SU-DHL-6 (cell line): ENCODE results near the gene PDE9A.

Experiments used
- H2AFZ ChIP-seq: fragments of 200-600 bp; sonication (generic); 2 replicates; pipeline ENCODE4 v1.6.1; 2014; ENCODE audit warnings: low read depth, mild to moderate bottlenecking, moderate library complexity, mixed read lengths, antibody characterized with exemption, low read length; ENCODE audit not compliant: severe bottlenecking
- H3F3A ChIP-seq: fragments of 200-600 bp; shearing (Covaris generic); 2 replicates; pipeline ENCODE4 v1.6.0; 2016; ENCODE audit warnings: antibody characterized with exemption, mild to moderate bottlenecking; ENCODE audit not compliant: insufficient read depth
- H3K27ac ChIP-seq: fragments of 200-600 bp; sonication (generic); 2 replicates; pipeline ENCODE4 v1.5.1; 2016; ENCODE audit warnings: low read depth, mild to moderate bottlenecking, low read length, moderate library complexity, mixed read lengths
- H3K27me3 ChIP-seq: fragments of 200-600 bp; sonication (generic), shearing (Covaris generic); 2 replicates; pipeline ENCODE4 v1.6.0; 2014; ENCODE audit warnings: mild to moderate bottlenecking, low read length
- H3K36me3 ChIP-seq: fragments of 200-600 bp; sonication (generic); 2 replicates; pipeline ENCODE4 v1.6.1; 2014; ENCODE audit warnings: mild to moderate bottlenecking, low read length, mixed read lengths
- H3K4me2 ChIP-seq: fragments of 300-600, 200-600 bp; shearing (Covaris generic), sonication (generic); 2 replicates; pipeline ENCODE4 v1.6.0; 2014; ENCODE audit warnings: low read length, low read depth, mild to moderate bottlenecking; ENCODE audit not compliant: poor library complexity, severe bottlenecking
- H3K4me3 ChIP-seq: fragments of 200-600 bp; sonication (generic); 2 replicates; pipeline ENCODE4 v1.5.1; 2014; ENCODE audit warnings: antibody characterized with exemption, low read length, mild to moderate bottlenecking, mixed read lengths; ENCODE audit not compliant: insufficient read depth, poor library complexity, severe bottlenecking
- H3K79me2 ChIP-seq: fragments of 200-600 bp; sonication (generic); 2 replicates; pipeline ENCODE4 v1.6.1; 2014; ENCODE audit warnings: mild to moderate bottlenecking, low read length, moderate library complexity; ENCODE audit not compliant: insufficient read depth
- H3K9ac ChIP-seq: fragments of 200-600 bp; sonication (generic); 2 replicates; pipeline ENCODE4 v1.7.0; 2014; ENCODE audit warnings: mild to moderate bottlenecking, low read length
- H3K9me2 ChIP-seq: fragments of 200-600 bp; sonication (generic); replicated peaks from 2 replicates; pipeline ENCODE4 v1.6.1; 2014; ENCODE audit warnings: low read length; ENCODE audit not compliant: insufficient read depth
- H3K9me3 ChIP-seq: fragments of 200-600 bp; sonication (generic); 2 replicates; pipeline ENCODE4 v1.6.1; 2014; ENCODE audit warnings: low read length, mixed read lengths; ENCODE audit not compliant: insufficient read depth
- H4K20me1 ChIP-seq: fragments of 200-600 bp; sonication (generic); 2 replicates; pipeline ENCODE4 v1.6.1; 2014; ENCODE audit warnings: low read depth, mild to moderate bottlenecking, antibody characterized with exemption, low read length, moderate library complexity, mixed read lengths
- EZH2phosphoT487 ChIP-seq: fragments of 200-600 bp; sonication (generic), shearing (Covaris generic); conservative IDR thresholded peaks from 2 replicates; pipeline ENCODE4 v1.6.1; 2018; ENCODE audit warnings: mild to moderate bottlenecking, antibody characterized with exemption, low read length, moderate library complexity, mixed read lengths
- TF ChIP-seq, protein P1 (sequence below): fragments of 200-600 bp; sonication (generic); IDR thresholded peaks from one replicate; pipeline ENCODE4 v1.5.1; 2017; ENCODE audit warnings: antibody characterized with exemption, mild to moderate bottlenecking, low read length, moderate library complexity; ENCODE audit not compliant: insufficient read depth, poor library complexity, severe bottlenecking

PDE9A gene

DNA sequence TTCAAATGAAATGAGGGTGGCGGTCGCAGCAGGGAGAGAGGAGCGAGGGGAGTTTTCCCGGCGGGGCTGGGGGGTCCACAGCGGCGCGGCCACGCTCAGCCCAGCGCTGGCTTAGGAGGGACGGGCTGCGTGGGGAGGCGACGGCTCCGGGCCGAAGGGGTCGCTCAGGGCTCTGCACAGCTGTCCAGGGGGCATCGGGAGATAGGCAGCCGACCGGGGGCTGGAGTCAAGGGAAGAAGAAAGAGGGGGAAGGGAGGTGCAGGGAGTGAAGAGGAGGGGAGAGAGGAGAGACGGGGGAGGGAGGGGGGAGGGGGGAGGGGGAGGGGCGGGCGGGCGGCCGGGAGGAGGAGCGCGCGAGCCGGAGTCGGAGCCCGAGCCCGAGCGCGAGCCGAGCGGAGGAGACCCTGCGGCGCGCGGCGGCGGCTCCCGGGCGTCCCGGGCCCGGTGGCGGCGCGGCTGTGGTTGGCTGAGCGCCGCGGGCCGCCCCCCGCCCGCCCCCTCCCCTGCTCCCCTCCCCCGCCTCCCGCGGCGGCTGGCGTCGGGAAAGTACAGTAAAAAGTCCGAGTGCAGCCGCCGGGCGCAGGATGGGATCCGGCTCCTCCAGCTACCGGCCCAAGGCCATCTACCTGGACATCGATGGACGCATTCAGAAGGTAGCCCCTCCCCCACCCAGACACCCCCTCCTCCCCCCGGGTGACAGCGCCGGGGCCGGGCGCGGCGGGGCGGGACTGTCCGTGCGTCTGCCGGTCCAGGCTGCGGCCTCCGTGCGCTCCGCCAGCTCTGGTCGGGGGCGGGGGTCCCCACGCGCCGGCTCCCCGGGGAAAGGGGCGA lies at the start of gene PDE9A:
Gene PDE9A, plus strand, starts transcription at position 391 of the 831 bp plus-strand sequence. Its CDS starts 194 bp downstream, at position 585.
- no peaks in the 10 kb centered on the region for H3K36me3 ChIP-seq
- H3K27ac ChIP-seq, result peak within 1 kb of the TSS; percentile 95
- TF ChIP-seq EZH2phosphoT487, result no peak
- TF ChIP-seq, protein P1, sequence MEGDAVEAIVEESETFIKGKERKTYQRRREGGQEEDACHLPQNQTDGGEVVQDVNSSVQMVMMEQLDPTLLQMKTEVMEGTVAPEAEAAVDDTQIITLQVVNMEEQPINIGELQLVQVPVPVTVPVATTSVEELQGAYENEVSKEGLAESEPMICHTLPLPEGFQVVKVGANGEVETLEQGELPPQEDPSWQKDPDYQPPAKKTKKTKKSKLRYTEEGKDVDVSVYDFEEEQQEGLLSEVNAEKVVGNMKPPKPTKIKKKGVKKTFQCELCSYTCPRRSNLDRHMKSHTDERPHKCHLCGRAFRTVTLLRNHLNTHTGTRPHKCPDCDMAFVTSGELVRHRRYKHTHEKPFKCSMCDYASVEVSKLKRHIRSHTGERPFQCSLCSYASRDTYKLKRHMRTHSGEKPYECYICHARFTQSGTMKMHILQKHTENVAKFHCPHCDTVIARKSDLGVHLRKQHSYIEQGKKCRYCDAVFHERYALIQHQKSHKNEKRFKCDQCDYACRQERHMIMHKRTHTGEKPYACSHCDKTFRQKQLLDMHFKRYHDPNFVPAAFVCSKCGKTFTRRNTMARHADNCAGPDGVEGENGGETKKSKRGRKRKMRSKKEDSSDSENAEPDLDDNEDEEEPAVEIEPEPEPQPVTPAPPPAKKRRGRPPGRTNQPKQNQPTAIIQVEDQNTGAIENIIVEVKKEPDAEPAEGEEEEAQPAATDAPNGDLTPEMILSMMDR, result no peak
- peak within 1 kb of the TSS; percentile 55 for H3K4me3 ChIP-seq
- H3K9me2 ChIP-seq, result no peaks in the 10 kb centered on the region
- H2AFZ ChIP-seq, result no peak within 1 kb of the TSS
- H3K4me2 ChIP-seq, result peak within 1 kb of the TSS; percentile 54
- peaks cover 6% of the 10 kb centered on the region; the same call in 1 of the 2 replicates for H3F3A ChIP-seq
- H3K27me3 ChIP-seq, result no peaks in the 10 kb centered on the region
- no peaks in the 10 kb centered on the region for H4K20me1 ChIP-seq
- no peaks in the 10 kb centered on the region for H3K9me3 ChIP-seq
- peaks cover 10% of the 10 kb centered on the region for H3K79me2 ChIP-seq
- H3K9ac ChIP-seq, result peak within 1 kb of the TSS; percentile 61

DNA sequence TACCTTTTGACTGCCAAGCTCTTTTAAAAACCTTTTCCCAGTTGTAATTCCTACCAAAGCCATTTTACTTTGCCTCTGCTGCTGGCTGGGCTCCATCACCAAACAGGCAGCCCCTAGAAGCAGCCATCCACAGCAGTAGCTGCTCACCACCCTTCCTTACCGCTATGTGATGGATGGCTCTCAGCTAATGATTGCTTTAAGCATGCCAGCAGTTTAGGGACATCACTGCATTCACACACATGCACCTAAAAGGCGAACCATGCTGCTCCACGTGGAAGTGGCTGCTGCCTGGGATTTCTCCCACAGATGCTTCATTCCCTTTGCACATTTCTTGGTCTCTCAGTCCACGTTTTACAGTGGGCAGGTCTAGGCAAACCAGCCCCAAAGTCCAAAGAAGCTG lies 46.3 kb upstream of the PDE9A start:
- H3K9me2 ChIP-seq, result no peaks in the 10 kb centered on the region
- H2AFZ ChIP-seq, result no peak overlapping the region
- no peak overlapping the region for H3K9ac ChIP-seq
- no peaks in the 10 kb centered on the region for H3K36me3 ChIP-seq
- H3F3A ChIP-seq, result no peaks in the 10 kb centered on the region
- H3K27me3 ChIP-seq, result no peaks in the 10 kb centered on the region
- H4K20me1 ChIP-seq, result no peaks in the 10 kb centered on the region
- peaks cover 21% of the 10 kb centered on the region; the same call in 1 of the 2 replicates for H3K9me3 ChIP-seq
- no peak overlapping the region for H3K4me2 ChIP-seq
- no peaks in the 10 kb centered on the region for H3K79me2 ChIP-seq
- TF ChIP-seq EZH2phosphoT487, result no peak
- TF ChIP-seq, protein P1, result no peak
- no peak overlapping the region for H3K27ac ChIP-seq
- H3K4me3 ChIP-seq, result no peak overlapping the region

DNA sequence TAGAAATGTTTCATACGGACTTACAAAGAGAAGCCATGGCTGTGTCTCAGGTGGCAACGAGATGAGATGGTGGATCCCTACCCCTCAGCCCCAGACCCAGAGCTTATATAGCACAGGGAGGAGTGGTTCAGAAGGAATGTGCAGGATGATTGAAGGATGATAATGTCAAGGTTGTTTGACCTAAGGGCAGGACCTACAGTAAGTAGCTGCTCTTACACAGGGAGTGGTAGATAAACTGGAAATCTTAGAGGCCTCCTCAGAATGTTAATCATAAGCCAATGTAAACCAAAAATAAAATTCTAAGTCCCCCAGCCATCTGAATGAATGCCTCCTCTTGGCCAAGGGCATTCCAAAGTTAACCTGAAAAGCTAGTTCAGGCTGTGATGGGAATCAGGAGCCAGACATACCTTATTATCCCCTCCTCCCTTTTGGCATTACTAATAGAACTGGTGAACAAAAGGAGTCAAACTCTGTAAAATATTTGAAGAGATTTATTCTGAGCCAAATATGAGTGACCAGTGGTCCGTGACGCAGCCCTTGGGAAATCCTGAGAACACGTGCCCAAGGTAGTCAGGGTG lies 45.8 kb upstream of the PDE9A start:
- peaks cover 21% of the 10 kb centered on the region; the same call in 1 of the 2 replicates for H3K9me3 ChIP-seq
- no peaks in the 10 kb centered on the region for H3K79me2 ChIP-seq

More for the DNA sequence above, 45.8 kb upstream of the PDE9A start:
- no peak overlapping the region for H3K4me3 ChIP-seq
- H3K9ac ChIP-seq, result no peak overlapping the region
- no peaks in the 10 kb centered on the region for H3F3A ChIP-seq
- no peaks in the 10 kb centered on the region for H3K9me2 ChIP-seq
- no peak overlapping the region for H2AFZ ChIP-seq
- no peak overlapping the region for H3K4me2 ChIP-seq
- TF ChIP-seq, protein P1, result no peak
- TF ChIP-seq EZH2phosphoT487, result no peak
- no peak overlapping the region for H3K27ac ChIP-seq
- no peaks in the 10 kb centered on the region for H4K20me1 ChIP-seq
- H3K27me3 ChIP-seq, result no peaks in the 10 kb centered on the region
- H3K36me3 ChIP-seq, result no peaks in the 10 kb centered on the region
